Fibroblast of the aortic adventitia (primary cell): Measurements from ENCODE around the gene COA7. TPM values are rescaled to one million over a fixed set of nuclear protein-coding genes. Genes with fewer than 3 reads are reported as not detected.
"Not testable (repeated sequence)": the region's sequence is repeated elsewhere in the genome, so short reads cannot be mapped to it uniquely, and the experiment has no call there.

Experiments used
- DNase-seq: peaks from one replicate; pipeline ENCODE4 v3.0.0-alpha.2; 2010; ENCODE audit warnings: low read depth
- H3K4me3 ChIP-seq: 2 replicates; pipeline ENCODE4 v1.5.1; 2011; ENCODE audit warnings: low read depth, mild to moderate bottlenecking, control low read depth, low read length, moderate library complexity
- CTCF ChIP-seq: IDR thresholded peaks from 2 replicates; pipeline ENCODE4 v1.5.1; 2011; ENCODE audit warnings: mild to moderate bottlenecking, low read length, control low read depth, inconsistent platforms; ENCODE audit not compliant: insufficient read depth
- total RNA-seq: library from RNA; depleted of rRNA; stranded (reverse); fragments of >200 nt; gene quantifications from 2 replicates; pipeline ENCODE4 v1.2.3, GENCODE V29; 2012; ENCODE audit warnings: low replicate concordance

The COA7 gene
- total RNA-seq, 1 donor = 15.7 TPM

DNA sequence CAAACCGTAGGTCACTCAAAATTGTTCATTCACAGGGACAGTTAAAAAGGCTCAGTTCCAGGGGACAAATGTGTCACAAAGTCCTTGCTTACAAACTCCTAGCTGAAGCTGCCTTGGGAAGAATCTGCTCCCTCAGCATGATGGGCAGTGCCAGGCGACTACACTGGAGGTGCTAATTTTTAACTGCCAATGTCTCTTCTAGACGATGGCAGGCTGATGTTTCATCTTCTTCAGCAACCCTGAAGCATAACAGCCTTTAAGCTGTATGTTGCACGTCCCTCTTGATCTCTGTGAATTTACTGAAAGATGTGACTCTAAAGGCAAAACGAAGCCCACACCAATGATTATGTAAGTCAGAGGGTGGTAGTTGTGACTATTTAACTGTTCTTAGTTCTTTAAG is 11.3 kb downstream of the COA7 start:
- TF ChIP-seq CTCF = no peak
- DNase-seq = no peak
- H3K4me3 ChIP-seq = no peak overlapping the region

- H3K4me3 ChIP-seq = not testable (repeated sequence)
- TF ChIP-seq CTCF = peak; percentile 81
- peak; percentile 74 for DNase-seq
These were observed 11.8 kb downstream of the COA7 start for GRCh38 chr1:52686261-52686751.

GRCh38 chr1:52684545-52684944 is 13.6 kb downstream of the COA7 start:
- no peak for TF ChIP-seq CTCF
- DNase-seq = no peak
- no peak overlapping the region for H3K4me3 ChIP-seq

DNA sequence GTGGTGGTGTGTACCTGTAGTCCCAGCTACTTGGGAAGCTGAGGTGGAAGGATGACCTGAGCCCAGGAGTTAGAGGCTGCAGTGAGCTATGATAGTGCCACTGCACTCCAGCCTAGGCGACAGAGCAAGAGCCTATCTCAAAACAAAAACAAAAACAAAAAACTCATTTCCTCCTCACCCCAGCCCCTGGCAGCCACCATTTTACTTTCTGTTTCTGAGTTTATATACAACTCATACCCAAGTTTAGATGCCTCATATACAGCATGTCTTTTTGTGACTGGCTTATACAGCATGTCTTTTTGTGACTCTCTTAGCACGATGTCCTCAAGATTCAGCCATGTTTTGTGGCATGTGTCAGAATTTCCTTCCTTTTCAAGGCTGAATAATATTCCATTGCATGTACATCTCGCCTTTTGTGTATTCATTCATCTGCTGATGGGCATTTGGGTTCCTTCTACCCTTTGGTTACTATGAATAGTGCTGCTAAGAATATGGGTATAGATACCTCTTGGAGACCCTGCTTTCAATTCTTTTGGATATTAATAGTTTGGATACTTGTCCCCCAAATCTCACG is 14.7 kb downstream of the COA7 start:
- TF ChIP-seq CTCF = no peak
- DNase-seq = no peak
- H3K4me3 ChIP-seq = no peak overlapping the region

GRCh38 chr1:52681136-52681535 is 17.0 kb downstream of the COA7 start:
- TF ChIP-seq CTCF = no peak
- no peak for DNase-seq
- no peak overlapping the region for H3K4me3 ChIP-seq

DNA sequence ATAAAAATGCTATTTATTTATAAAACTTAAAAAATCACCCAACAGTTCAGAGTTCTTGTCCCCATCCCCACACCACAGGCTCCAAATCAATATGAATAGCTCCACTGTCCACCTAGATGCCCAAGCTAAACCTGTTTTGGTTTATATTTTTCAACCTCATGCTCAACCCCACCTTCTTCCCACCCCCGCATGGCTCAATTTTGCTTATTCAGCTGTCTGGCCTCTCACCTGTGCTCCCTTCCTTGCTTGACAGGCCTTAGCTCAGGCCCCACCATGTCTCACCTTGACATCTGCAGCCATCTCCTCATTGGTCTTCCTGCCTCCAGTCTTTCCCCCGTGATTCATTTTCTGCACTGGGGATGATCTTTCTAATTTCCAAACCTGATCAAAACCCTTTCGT is 17.8 kb downstream of the COA7 start:
- DNase-seq = no peak
- no peak for TF ChIP-seq CTCF
- H3K4me3 ChIP-seq = no peak overlapping the region

DNA sequence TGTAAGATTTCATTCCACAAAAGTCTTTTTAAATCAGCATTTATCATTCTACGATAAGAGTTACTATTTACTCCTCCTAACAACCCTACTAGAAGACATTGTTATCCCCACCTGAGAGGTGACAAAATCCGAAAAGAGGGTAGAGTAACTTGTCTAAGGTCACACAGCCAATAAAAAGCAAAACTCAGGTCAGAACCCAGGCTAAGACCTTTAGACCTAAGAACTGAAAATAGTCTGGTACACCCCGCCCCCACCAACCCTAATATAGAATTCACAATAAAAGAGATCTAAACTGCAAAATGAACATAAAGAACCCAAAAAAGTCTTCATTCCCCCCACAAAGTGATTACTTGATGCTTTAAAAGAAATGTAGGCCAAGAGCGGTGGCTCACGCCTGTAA is 18.6 kb downstream of the COA7 start:
- H3K4me3 ChIP-seq = no peak overlapping the region
- no peak for DNase-seq
- no peak for TF ChIP-seq CTCF
